ENCODE results near the gene ZACN.
A peak's percentile ranks its signal among the peaks of the same experiment; 100 is the strongest.

The ZACN gene

DNA sequence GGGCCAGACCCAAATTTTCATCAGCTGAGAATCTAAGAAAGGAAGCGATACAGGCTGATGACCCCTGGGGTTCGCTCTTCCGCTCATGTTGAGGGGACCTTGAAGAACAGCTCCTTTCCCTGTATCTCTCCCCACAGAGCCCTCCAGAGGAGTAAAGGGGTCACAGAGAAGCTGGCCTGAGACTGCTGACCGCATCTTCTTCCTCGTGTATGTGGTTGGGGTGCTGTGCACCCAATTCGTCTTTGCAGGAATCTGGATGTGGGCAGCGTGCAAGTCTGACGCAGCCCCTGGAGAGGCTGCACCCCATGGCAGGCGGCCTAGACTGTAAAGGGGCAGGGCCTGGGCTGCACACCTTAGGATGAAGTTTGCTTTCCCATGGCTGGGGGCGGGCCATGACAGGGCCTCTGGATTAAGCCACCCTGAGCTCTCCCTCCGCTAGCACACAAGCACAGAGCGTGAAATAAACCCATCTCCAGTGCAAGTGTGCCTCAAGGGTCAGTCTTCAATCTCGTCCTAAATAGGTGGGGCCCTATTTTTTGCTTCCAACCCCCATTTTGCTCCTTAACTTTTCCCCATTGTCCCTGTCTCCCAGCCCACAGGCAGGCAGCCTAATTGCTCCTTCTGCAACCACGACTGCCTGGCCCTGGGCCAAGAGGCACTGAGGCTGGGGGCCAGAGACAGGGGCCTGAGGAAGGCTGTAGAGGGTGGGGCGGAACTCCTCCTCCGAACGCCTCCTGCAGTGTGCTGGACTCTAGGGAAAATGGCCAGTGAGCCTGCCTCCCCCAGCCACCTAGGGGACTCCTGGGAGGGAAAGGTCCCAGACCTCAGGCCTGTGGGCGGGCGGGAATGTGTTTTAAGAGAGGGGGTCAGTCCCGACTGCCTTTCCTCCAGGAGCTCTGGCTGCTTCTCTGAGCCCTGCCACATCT, 3.6 kb downstream of the ZACN start:
- DNase-seq (ENCODE audit: low spot score): no peak

- DNase-seq (ENCODE audit: low spot score): no peak
These were observed 4.7 kb downstream of the ZACN start for GRCh38 chr17:76083536-76084182.

GRCh38 chr17:76085066-76085730, 6.2 kb downstream of the ZACN start:
- no peak for DNase-seq (ENCODE audit: low spot score)

GRCh38 chr17:76085731-76086366, 6.9 kb downstream of the ZACN start:
- DNase-seq (ENCODE audit: low spot score): no peak

DNA sequence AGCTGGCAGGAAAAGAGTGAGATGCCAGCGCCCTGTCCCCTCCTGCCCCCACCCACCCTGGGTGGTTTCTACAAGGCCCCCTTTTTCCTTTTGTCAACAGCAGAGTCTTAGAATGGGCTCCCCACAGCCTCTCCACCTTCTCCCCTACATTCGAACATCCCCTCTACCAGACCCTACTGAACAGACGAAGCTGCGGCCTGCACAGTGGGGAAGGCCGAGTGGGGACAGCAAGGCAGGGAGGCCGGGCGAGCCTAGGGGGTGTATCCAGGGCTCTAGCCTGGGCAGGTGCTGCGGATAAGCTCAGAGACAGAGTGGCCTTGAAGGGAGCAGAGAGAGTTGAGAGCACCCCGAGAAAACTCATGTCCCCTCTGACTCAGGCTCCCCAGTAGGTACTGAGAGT, 7.4 kb downstream of the ZACN start:
- no peak for DNase-seq (ENCODE audit: low spot score)

- no peak for DNase-seq (ENCODE audit: low spot score)
These were observed 8.5 kb downstream of the ZACN start for GRCh38 chr17:76087531-76087930.

- no peak for DNase-seq (ENCODE audit: low spot score)
These were observed 9.3 kb downstream of the ZACN start for GRCh38 chr17:76088041-76088867.

DNA sequence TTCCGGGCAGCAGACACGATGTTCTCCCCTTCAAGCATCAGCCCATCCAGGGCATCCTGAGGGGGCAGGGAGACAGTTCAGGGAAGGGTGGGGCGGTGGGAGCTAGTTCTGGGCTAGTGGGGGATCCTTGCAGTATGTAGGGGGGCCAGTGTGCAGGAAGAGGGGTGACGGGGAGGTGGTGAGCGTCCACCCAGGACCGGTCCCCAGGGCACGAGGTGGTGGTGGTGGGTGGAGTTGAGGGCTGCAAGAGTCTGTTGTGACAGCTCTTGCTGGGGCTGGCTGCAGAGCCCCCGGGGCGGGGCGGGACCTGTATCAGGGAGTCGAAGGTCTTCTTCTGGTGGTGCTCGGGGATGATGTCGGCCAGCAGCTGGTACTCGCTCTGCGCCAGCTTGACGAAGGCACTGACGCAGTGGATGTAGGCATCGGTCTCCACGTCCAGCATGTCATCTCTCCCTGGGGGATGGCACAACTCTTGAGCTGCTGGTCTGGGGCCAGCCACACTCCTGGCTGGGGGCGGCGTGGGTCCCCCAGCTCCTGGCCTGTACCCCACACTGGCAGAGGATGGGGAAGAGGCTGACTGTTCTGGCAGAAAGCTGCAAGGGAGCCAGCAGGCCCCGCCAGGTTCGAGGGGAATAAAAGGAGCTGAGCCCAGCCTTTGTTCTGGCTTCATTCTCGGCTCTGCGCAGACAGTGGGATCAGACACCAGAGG, 10.0 kb downstream of the ZACN start:
- no peak for DNase-seq (ENCODE audit: low spot score)

GRCh38 chr17:76089680-76090516, 10.9 kb downstream of the ZACN start:
- no peak for DNase-seq (ENCODE audit: low spot score)

- DNase-seq (ENCODE audit: low spot score): no peak
These were observed 11.6 kb downstream of the ZACN start for GRCh38 chr17:76090517-76091129.

- DNase-seq (ENCODE audit: low spot score): no peak
These were observed 12.7 kb downstream of the ZACN start for GRCh38 chr17:76091526-76092286.

DNA sequence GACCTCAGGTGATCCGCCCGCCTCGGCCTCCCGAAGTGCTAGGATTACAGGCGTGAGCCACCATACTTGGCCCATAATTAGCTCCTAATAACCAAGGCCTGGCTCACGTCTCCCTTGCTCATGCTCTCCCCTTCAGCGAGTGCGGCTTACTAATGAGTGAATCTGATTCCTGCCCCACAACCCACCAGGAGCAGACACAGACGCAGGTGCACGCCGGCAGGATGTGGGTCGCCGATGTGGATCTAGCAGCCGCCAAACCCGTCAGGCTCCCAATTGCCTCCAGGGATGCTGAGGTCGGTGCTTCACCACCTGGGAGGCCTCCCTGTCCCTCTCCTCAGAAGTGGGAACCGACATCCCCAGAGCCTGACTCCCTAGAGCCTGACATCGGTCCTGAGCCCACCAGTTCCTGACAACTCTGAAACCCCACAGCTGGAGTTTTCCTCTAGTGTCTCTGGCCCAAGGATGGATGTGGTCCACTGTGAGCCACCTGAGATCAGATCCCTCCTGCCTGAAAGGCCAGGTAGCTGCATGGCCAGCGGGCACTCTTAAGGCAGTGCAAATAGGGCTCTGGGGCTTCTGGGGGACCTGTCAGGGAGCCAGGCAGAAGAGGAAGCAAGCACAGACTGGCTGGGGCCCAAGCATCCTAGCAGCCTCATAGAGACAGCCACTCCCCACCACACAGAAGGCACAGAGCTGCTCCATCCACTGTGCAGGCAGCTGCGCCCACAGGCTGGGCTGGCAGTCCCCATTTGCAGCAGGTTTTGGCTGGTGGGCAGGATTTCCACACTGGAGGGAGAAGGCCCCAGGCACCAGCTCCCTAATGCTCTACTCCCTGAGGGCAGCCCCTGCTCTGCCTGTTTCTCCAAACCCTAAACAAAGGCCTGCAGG, 13.8 kb downstream of the ZACN start:
- DNase-seq (ENCODE audit: low spot score): no peak

DNA sequence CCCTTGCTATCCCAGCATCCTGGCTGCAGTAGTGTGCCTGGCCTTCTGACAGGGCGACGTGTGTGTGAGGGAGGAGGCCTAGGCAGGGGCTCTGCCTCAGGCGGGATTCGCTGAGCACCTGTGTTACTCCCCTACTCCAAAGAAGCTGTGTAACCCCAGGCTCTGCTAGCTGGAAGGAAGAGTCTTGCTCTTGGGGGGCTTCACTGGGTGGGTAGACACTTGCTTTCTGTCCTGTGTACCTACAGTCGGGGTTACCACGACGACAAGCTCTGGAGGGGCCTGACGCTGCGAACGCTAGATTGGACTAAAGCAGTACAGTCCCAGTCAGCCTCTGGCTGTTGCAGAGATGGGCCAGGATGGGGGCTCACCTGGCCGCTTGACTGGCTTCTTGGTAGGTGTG, 15.1 kb downstream of the ZACN start:
- no peak for DNase-seq (ENCODE audit: low spot score)

DNA sequence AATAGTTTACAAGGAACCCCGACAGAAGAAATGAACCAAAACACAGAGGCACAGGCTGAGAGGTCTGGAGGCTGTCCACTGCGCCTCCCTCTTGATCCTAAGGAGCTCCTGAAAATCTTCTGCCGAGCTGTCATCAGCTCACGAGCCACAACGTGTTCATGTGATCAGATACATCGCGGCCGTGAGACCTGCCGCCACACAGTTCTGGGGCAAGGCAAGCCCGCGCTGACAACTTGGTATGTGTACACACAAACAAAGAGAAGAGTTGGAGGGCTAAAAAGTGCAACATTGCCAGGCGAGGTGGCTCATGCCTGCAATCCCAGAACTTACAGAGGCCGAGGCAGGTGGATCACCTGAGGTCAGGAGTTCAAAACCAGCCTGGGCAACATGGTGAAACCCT, 17.0 kb downstream of the ZACN start:
- no peak for DNase-seq (ENCODE audit: low spot score)

GRCh38 chr17:76097716-76098295, 18.8 kb downstream of the ZACN start:
- DNase-seq (ENCODE audit: low spot score): no peak

DNA sequence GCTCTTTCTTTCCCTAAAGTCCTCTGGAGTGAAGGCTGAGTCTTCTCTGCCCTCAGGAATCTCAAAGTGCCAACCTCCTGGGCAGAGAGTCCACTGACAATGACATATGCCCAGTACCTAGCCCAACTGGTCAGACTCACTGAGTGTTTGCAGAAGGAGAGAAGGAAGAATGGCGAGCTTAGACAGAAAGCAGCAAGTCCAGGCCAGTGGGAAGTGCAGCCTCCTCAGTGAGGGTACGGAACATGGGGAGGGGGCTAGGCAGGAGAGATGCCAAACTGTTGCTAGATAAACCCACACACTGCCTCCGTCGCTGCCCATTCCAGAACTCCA, 23.9 kb downstream of the ZACN start:
- peak; percentile 40 for DNase-seq (ENCODE audit: low spot score)
